Epithelial cell of esophagus (primary cell): ENCODE measurements around the gene DSCAML1.

Source experiments
- DNase-seq: peaks from one replicate; pipeline ENCODE4 v3.0.0; 2010; ENCODE audit warnings: low read depth
- H3K4me3 ChIP-seq: 2 replicates; pipeline ENCODE4 v1.5.1; 2011; ENCODE audit warnings: mild to moderate bottlenecking, low read length, control low read depth
- CTCF ChIP-seq: IDR thresholded peaks from 2 replicates; pipeline ENCODE4 v1.5.1; 2011; ENCODE audit warnings: low read depth, mild to moderate bottlenecking, low read length, control low read depth, inconsistent platforms; ENCODE audit not compliant: insufficient read depth; ENCODE audit errors: missing control alignments

Gene DSCAML1

GRCh38 chr11:117572129-117572528 lies 224.9 kb downstream of the DSCAML1 start:
- DNase-seq = no peak
- no peak for TF ChIP-seq CTCF
- H3K4me3 ChIP-seq = no peak overlapping the region

- DNase-seq = no peak
- H3K4me3 ChIP-seq = no peak overlapping the region
- no peak for TF ChIP-seq CTCF
These were observed 226.3 kb downstream of the DSCAML1 start for GRCh38 chr11:117570701-117571100.

GRCh38 chr11:117569911-117570310 lies 227.1 kb downstream of the DSCAML1 start:
- no peak overlapping the region for H3K4me3 ChIP-seq
- DNase-seq = no peak
- no peak for TF ChIP-seq CTCF

- no peak for DNase-seq
- H3K4me3 ChIP-seq = no peak overlapping the region
- TF ChIP-seq CTCF = no peak
These were observed 231.3 kb downstream of the DSCAML1 start for GRCh38 chr11:117565709-117566108.

- no peak for TF ChIP-seq CTCF
- no peak for DNase-seq
- H3K4me3 ChIP-seq = no peak overlapping the region
These were observed 232.7 kb downstream of the DSCAML1 start for GRCh38 chr11:117564321-117564720.

GRCh38 chr11:117563556-117563955 lies 233.5 kb downstream of the DSCAML1 start:
- no peak overlapping the region for H3K4me3 ChIP-seq
- no peak for DNase-seq
- no peak for TF ChIP-seq CTCF

- H3K4me3 ChIP-seq = no peak overlapping the region
- TF ChIP-seq CTCF = no peak
- DNase-seq = no peak
These were observed 234.9 kb downstream of the DSCAML1 start for GRCh38 chr11:117562136-117562535.
